ENCODE data around the gene DMBX1.

- TF ChIP-seq CTCF (conservative IDR thresholded peaks at IDR 0.05): no peak
- TF ChIP-seq EZH2 (IDR thresholded peaks at IDR 0.05; ENCODE audit: low read depth): no peak
These were observed 36.7 kb upstream of the DMBX1 start for GRCh38 chr1:46452931-46453325.
